GM23338 (cell line): ENCODE results near the gene UNC5B. TPM values are rescaled to one million over a fixed set of nuclear protein-coding genes. Genes with fewer than 3 reads are reported as not detected.

Source experiments
- ATAC-seq: fragments of 200-7000 bp; cut with Tn5 transposase; 3 replicates; pipeline ENCODE4 v1.9.1; 2020
- DNase-seq: peaks from one replicate; pipeline ENCODE4 v3.0.0-alpha.2; 2015; ENCODE audit warnings: low spot score
- H2AFZ ChIP-seq: fragments of 200-600 bp; sonication (generic); 2 replicates; pipeline ENCODE4 v1.8.0; 2016; ENCODE audit warnings: antibody characterized with exemption, mild to moderate bottlenecking, moderate library complexity
- H3F3A ChIP-seq: fragments of 200-600 bp; sonication (generic); replicated peaks from 2 replicates; pipeline ENCODE4 v1.8.0; 2017; ENCODE audit warnings: antibody characterized with exemption, mixed run types, low read depth
- H3K27ac ChIP-seq: fragments of 200-600 bp; sonication (generic); 2 replicates; pipeline ENCODE4 v1.6.1; 2016; ENCODE audit warnings: low read depth
- H3K27me3 ChIP-seq: fragments of 200-600 bp; sonication (generic); 2 replicates; pipeline ENCODE4 v1.8.0; 2016; ENCODE audit warnings: mild to moderate bottlenecking, mixed run types, moderate library complexity; ENCODE audit not compliant: insufficient read depth
- H3K36me3 ChIP-seq: fragments of 200-600 bp; sonication (generic); 2 replicates; pipeline ENCODE4 v1.8.0; 2016; ENCODE audit warnings: mild to moderate bottlenecking; ENCODE audit not compliant: insufficient read depth
- H3K4me1 ChIP-seq: fragments of 200-600 bp; sonication (generic); 2 replicates; pipeline ENCODE4 v1.8.0; 2016; ENCODE audit warnings: mild to moderate bottlenecking, moderate library complexity; ENCODE audit not compliant: insufficient read depth
- H3K4me2 ChIP-seq: fragments of 200-600 bp; sonication (generic); 2 replicates; pipeline ENCODE4 v1.7.1; 2017; ENCODE audit warnings: mixed run types
- H3K4me3 ChIP-seq: fragments of 200-600 bp; sonication (generic); 2 replicates; pipeline ENCODE4 v1.6.1; 2016; ENCODE audit warnings: mixed run types
- H3K79me2 ChIP-seq: fragments of 200-600 bp; sonication (generic); replicated peaks from 2 replicates; pipeline ENCODE4 v1.8.0; 2017; ENCODE audit warnings: mild to moderate bottlenecking; ENCODE audit not compliant: insufficient read depth
- H3K9me2 ChIP-seq: fragments of 200-600 bp; sonication (generic); 2 replicates; pipeline ENCODE4 v1.8.0; 2017; ENCODE audit not compliant: insufficient read depth
- H4K20me1 ChIP-seq: fragments of 200-600 bp; sonication (generic); replicated peaks from 2 replicates; pipeline ENCODE4 v1.8.0; 2017; ENCODE audit warnings: mild to moderate bottlenecking; ENCODE audit not compliant: insufficient read depth
- H3K27ac Mint-ChIP-seq: 2 replicates; pipeline ENCODE4 v1.8.0; 2020; ENCODE audit warnings: inconsistent platforms, mild to moderate bottlenecking, moderate library complexity, mixed read lengths
- H3K27me3 Mint-ChIP-seq: 3 replicates; pipeline ENCODE4 v1.8.0; 2022; ENCODE audit warnings: low read depth, mild to moderate bottlenecking, moderate library complexity, mixed read lengths, inconsistent platforms; ENCODE audit not compliant: insufficient read depth, poor library complexity
- H3K36me3 Mint-ChIP-seq: 3 replicates; pipeline ENCODE4 v1.8.0; 2021; ENCODE audit warnings: low read depth, mild to moderate bottlenecking, inconsistent platforms, moderate library complexity, mixed read lengths
- H3K4me1 Mint-ChIP-seq: 3 replicates; pipeline ENCODE4 v1.8.0; 2020; ENCODE audit warnings: mild to moderate bottlenecking, inconsistent platforms, mixed read lengths
- H3K4me3 Mint-ChIP-seq: 3 replicates; pipeline ENCODE4 v1.8.0; 2021; ENCODE audit warnings: moderate library complexity, mild to moderate bottlenecking, inconsistent platforms, mixed read lengths
- H3K9me3 Mint-ChIP-seq: 3 replicates; pipeline ENCODE4 v1.8.0; 2020; ENCODE audit warnings: moderate library complexity, mild to moderate bottlenecking, inconsistent platforms, mixed read lengths
- CREB1 ChIP-seq: fragments of 250-450 bp; sonication (Bioruptor Pico); IDR thresholded peaks from 2 replicates; pipeline ENCODE4 v1.5.0; 2020; ENCODE audit warnings: low read depth, mild to moderate bottlenecking, moderate library complexity
- ETS1 ChIP-seq: IDR thresholded peaks from 2 replicates; pipeline ENCODE4 v1.6.1; 2016; ENCODE audit warnings: antibody characterized with exemption
- EZH2 ChIP-seq: fragments of 200-600 bp; sonication (generic); IDR thresholded peaks from one replicate; pipeline ENCODE4 v1.8.0; 2017; ENCODE audit warnings: antibody characterized with exemption, mild to moderate bottlenecking, low read depth; ENCODE audit not compliant: unreplicated experiment
- EZH2phosphoT487 ChIP-seq: fragments of 200-600 bp; sonication (generic); IDR thresholded peaks from one replicate; pipeline ENCODE4 v1.8.1; 2018; ENCODE audit warnings: antibody characterized with exemption; ENCODE audit not compliant: unreplicated experiment
- JUNB ChIP-seq: IDR thresholded peaks from one replicate; pipeline ENCODE4 v1.6.1; 2016; ENCODE audit warnings: antibody characterized with exemption; ENCODE audit not compliant: unreplicated experiment
- NANOG ChIP-seq: IDR thresholded peaks from 2 replicates; pipeline ENCODE4 v1.6.1; 2016; ENCODE audit warnings: antibody characterized with exemption, borderline replicate concordance
- POLR2AphosphoS5 ChIP-seq: IDR thresholded peaks from 2 replicates; pipeline ENCODE4 v1.6.1; 2016; ENCODE audit warnings: antibody characterized with exemption, low read depth
- STAT1 ChIP-seq: IDR thresholded peaks from one replicate; pipeline ENCODE4 v1.6.1; 2016; ENCODE audit warnings: antibody characterized with exemption; ENCODE audit not compliant: unreplicated experiment
- ZNF114 ChIP-seq: fragments of 250-450 bp; sonication (Bioruptor Pico); IDR thresholded peaks from 2 replicates; pipeline ENCODE4 v1.5.0; 2020; ENCODE audit warnings: mild to moderate bottlenecking, moderate library complexity
- ZNF331 ChIP-seq: fragments of 250-450 bp; sonication (Bioruptor Pico); IDR thresholded peaks from 2 replicates; pipeline ENCODE4 v1.5.0; 2020; ENCODE audit warnings: low read depth, mild to moderate bottlenecking, moderate library complexity
- polyA plus RNA-seq: library from polyadenylated mRNA; unstranded; fragments of >200 nt; fragmentation: Nextera tagmentation; extraction: Ambion mirVana; gene quantifications from 2 replicates; pipeline ENCODE4 v1.2.1, GENCODE V29; 2016
- total RNA-seq: library from RNA; depleted of rRNA; stranded (reverse); fragments of >200 nt; shearing (Covaris generic); gene quantifications from 2 replicates; pipeline ENCODE4 v1.2.3, GENCODE V29; 2014
- TF ChIP-seq, protein P1 (sequence below): fragments of 250-450 bp; sonication (Bioruptor Pico); IDR thresholded peaks from 2 replicates; pipeline ENCODE4 v1.5.0; 2020; ENCODE audit warnings: mild to moderate bottlenecking, moderate library complexity
- TF ChIP-seq, protein P2 (sequence below): IDR thresholded peaks from one replicate; pipeline ENCODE4 v1.6.1; 2018; ENCODE audit warnings: antibody characterized with exemption; ENCODE audit not compliant: unreplicated experiment
- TF ChIP-seq, protein P3 (sequence below), 2 experiments: fragments of 200-600 bp in 1 of 2; sonication (generic) in 1 of 2; conservative IDR thresholded peaks; 2 replicates each; pipeline versions ENCODE4 v1.5.1 to v1.6.1; 2016 to 2017; ENCODE audit warnings: antibody characterized with exemption in 2 of 2, low read depth in 2 of 2, mild to moderate bottlenecking in 2 of 2, moderate library complexity in 1 of 2

UNC5B gene
- total and polyA plus RNA-seq, 2 experiments from 2014 or later, result 8.0 to 31.2 TPM

GRCh38 chr10:71252220-71252619 is 39.9 kb downstream of the UNC5B start:
- peaks cover 19% of the 10 kb centered on the region for H3K79me2 ChIP-seq
- no peaks in the 10 kb centered on the region for H3K36me3 Mint-ChIP-seq
- H3K27ac ChIP-seq, result no peak overlapping the region
- no peak for TF ChIP-seq POLR2AphosphoS5
- TF ChIP-seq ZNF331, result no peak
- TF ChIP-seq, protein P1, sequence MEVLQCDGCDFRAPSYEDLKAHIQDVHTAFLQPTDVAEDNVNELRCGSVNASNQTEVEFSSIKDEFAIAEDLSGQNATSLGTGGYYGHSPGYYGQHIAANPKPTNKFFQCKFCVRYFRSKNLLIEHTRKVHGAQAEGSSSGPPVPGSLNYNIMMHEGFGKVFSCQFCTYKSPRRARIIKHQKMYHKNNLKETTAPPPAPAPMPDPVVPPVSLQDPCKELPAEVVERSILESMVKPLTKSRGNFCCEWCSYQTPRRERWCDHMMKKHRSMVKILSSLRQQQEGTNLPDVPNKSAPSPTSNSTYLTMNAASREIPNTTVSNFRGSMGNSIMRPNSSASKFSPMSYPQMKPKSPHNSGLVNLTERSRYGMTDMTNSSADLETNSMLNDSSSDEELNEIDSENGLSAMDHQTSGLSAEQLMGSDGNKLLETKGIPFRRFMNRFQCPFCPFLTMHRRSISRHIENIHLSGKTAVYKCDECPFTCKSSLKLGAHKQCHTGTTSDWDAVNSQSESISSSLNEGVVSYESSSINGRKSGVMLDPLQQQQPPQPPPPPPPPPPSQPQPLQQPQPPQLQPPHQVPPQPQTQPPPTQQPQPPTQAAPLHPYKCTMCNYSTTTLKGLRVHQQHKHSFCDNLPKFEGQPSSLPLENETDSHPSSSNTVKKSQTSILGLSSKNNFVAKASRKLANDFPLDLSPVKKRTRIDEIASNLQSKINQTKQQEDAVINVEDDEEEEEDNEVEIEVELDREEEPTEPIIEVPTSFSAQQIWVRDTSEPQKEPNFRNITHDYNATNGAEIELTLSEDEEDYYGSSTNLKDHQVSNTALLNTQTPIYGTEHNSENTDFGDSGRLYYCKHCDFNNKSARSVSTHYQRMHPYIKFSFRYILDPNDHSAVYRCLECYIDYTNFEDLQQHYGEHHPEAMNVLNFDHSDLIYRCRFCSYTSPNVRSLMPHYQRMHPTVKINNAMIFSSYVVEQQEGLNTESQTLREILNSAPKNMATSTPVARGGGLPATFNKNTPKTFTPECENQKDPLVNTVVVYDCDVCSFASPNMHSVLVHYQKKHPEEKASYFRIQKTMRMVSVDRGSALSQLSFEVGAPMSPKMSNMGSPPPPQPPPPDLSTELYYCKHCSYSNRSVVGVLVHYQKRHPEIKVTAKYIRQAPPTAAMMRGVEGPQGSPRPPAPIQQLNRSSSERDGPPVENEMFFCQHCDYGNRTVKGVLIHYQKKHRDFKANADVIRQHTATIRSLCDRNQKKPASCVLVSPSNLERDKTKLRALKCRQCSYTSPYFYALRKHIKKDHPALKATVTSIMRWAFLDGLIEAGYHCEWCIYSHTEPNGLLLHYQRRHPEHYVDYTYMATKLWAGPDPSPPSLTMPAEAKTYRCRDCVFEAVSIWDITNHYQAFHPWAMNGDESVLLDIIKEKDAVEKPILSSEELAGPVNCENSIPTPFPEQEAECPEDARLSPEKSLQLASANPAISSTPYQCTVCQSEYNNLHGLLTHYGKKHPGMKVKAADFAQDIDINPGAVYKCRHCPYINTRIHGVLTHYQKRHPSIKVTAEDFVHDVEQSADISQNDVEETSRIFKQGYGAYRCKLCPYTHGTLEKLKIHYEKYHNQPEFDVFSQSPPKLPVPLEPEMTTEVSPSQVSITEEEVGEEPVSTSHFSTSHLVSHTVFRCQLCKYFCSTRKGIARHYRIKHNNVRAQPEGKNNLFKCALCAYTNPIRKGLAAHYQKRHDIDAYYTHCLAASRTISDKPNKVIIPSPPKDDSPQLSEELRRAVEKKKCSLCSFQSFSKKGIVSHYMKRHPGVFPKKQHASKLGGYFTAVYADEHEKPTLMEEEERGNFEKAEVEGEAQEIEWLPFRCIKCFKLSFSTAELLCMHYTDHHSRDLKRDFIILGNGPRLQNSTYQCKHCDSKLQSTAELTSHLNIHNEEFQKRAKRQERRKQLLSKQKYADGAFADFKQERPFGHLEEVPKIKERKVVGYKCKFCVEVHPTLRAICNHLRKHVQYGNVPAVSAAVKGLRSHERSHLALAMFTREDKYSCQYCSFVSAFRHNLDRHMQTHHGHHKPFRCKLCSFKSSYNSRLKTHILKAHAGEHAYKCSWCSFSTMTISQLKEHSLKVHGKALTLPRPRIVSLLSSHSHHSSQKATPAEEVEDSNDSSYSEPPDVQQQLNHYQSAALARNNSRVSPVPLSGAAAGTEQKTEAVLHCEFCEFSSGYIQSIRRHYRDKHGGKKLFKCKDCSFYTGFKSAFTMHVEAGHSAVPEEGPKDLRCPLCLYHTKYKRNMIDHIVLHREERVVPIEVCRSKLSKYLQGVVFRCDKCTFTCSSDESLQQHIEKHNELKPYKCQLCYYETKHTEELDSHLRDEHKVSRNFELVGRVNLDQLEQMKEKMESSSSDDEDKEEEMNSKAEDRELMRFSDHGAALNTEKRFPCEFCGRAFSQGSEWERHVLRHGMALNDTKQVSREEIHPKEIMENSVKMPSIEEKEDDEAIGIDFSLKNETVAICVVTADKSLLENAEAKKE, result no peak
- TF ChIP-seq, protein P2, sequence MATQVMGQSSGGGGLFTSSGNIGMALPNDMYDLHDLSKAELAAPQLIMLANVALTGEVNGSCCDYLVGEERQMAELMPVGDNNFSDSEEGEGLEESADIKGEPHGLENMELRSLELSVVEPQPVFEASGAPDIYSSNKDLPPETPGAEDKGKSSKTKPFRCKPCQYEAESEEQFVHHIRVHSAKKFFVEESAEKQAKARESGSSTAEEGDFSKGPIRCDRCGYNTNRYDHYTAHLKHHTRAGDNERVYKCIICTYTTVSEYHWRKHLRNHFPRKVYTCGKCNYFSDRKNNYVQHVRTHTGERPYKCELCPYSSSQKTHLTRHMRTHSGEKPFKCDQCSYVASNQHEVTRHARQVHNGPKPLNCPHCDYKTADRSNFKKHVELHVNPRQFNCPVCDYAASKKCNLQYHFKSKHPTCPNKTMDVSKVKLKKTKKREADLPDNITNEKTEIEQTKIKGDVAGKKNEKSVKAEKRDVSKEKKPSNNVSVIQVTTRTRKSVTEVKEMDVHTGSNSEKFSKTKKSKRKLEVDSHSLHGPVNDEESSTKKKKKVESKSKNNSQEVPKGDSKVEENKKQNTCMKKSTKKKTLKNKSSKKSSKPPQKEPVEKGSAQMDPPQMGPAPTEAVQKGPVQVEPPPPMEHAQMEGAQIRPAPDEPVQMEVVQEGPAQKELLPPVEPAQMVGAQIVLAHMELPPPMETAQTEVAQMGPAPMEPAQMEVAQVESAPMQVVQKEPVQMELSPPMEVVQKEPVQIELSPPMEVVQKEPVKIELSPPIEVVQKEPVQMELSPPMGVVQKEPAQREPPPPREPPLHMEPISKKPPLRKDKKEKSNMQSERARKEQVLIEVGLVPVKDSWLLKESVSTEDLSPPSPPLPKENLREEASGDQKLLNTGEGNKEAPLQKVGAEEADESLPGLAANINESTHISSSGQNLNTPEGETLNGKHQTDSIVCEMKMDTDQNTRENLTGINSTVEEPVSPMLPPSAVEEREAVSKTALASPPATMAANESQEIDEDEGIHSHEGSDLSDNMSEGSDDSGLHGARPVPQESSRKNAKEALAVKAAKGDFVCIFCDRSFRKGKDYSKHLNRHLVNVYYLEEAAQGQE, result no peak
- TF ChIP-seq ZNF114 (CRISPR knock-in tag), result no peak
- no peak for TF ChIP-seq EZH2phosphoT487
- no peak for TF ChIP-seq NANOG
- TF ChIP-seq, protein P3, sequence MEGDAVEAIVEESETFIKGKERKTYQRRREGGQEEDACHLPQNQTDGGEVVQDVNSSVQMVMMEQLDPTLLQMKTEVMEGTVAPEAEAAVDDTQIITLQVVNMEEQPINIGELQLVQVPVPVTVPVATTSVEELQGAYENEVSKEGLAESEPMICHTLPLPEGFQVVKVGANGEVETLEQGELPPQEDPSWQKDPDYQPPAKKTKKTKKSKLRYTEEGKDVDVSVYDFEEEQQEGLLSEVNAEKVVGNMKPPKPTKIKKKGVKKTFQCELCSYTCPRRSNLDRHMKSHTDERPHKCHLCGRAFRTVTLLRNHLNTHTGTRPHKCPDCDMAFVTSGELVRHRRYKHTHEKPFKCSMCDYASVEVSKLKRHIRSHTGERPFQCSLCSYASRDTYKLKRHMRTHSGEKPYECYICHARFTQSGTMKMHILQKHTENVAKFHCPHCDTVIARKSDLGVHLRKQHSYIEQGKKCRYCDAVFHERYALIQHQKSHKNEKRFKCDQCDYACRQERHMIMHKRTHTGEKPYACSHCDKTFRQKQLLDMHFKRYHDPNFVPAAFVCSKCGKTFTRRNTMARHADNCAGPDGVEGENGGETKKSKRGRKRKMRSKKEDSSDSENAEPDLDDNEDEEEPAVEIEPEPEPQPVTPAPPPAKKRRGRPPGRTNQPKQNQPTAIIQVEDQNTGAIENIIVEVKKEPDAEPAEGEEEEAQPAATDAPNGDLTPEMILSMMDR (conservative IDR thresholded peaks at IDR 0.05; ENCODE audit: low read depth in 2 of 2), result no peak
- TF ChIP-seq EZH2, result no peak
- TF ChIP-seq ETS1, result no peak
- TF ChIP-seq CREB1 (CRISPR knock-in tag), result no peak
- no peak for TF ChIP-seq STAT1
- TF ChIP-seq JUNB, result no peak
- no peak overlapping the region for H3K4me3 ChIP-seq
- ATAC-seq, result no peak
- DNase-seq, result no peak
- no peaks in the 10 kb centered on the region for H3F3A ChIP-seq
- H3K27me3 ChIP-seq, result no peaks in the 10 kb centered on the region
- H3K27me3 Mint-ChIP-seq, result peaks cover 16% of the 10 kb centered on the region
- H3K27ac Mint-ChIP-seq, result no peak overlapping the region
- H3K9me2 ChIP-seq, result no peaks in the 10 kb centered on the region
- H2AFZ ChIP-seq, result no peak overlapping the region
- no peak overlapping the region for H3K4me2 ChIP-seq
- H3K36me3 ChIP-seq, result no peaks in the 10 kb centered on the region
- no peak overlapping the region for H3K4me3 Mint-ChIP-seq
- H3K4me1 ChIP-seq, result peaks cover 19% of the 10 kb centered on the region
- peaks cover 2% of the 10 kb centered on the region for H4K20me1 ChIP-seq
- H3K9me3 Mint-ChIP-seq, result no peaks in the 10 kb centered on the region
- H3K4me1 Mint-ChIP-seq, result peaks cover 62% of the 10 kb centered on the region
